ENCODE results near the gene PTPRJ.

Gene PTPRJ

GRCh38 chr11:47998733-47999359, 18.5 kb downstream of the PTPRJ start:
- H3K36me3 Mint-ChIP-seq = no peaks in the 10 kb centered on the region

GRCh38 chr11:48000432-48000831, 20.1 kb downstream of the PTPRJ start:
- peaks cover 2% of the 10 kb centered on the region for H3K36me3 Mint-ChIP-seq
- H3K4me3 Mint-ChIP-seq = peak overlapping the region; percentile 42
- H3K9me3 Mint-ChIP-seq (ENCODE audit: low read depth) = no peaks in the 10 kb centered on the region
- peak overlapping the region; percentile 90 for H3K27ac Mint-ChIP-seq
- no peaks in the 10 kb centered on the region for H3K27me3 Mint-ChIP-seq
- H3K4me1 Mint-ChIP-seq (ENCODE audit: low read depth) = peaks cover 75% of the 10 kb centered on the region

More at GRCh38 chr11:47998733-47999359, 18.5 kb downstream of the PTPRJ start:
- no peaks in the 10 kb centered on the region for H3K27me3 Mint-ChIP-seq
- H3K4me3 Mint-ChIP-seq = no peak overlapping the region
- H3K4me1 Mint-ChIP-seq (ENCODE audit: low read depth) = peaks cover 60% of the 10 kb centered on the region
- H3K27ac Mint-ChIP-seq = peak overlapping the region; percentile 89
- H3K9me3 Mint-ChIP-seq (ENCODE audit: low read depth) = no peaks in the 10 kb centered on the region

DNA sequence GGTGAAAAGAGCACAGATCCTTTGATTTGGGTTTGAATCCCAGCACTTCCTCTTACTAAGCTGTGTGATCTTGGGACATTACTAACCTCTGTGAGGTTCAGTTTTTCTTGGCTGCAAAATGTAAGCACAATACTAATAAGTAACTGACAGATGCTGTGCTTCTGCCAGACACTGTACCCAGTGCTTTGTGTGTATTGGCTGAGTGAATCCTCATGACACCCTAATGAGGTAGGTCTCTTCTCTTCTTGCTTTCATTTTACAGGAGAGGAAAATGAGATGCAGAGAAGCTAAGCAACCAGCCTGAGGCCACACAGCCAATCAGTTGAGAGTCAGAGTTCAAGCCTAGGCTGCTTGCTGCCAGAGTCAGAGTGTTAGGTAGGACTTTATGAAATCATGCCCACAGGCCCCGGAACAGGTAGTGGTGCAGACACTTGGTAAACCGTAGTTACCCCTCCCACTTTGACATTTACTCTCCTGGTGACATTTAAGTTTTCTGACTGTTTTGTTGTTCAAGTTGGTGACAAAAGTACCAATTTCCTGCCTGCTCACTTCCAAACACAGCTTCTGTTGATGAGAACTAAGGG, 21.2 kb downstream of the PTPRJ start:
- no peaks in the 10 kb centered on the region for H3K27me3 Mint-ChIP-seq
- H3K9me3 Mint-ChIP-seq (ENCODE audit: low read depth) = no peaks in the 10 kb centered on the region
- H3K4me1 Mint-ChIP-seq (ENCODE audit: low read depth) = peaks cover 83% of the 10 kb centered on the region
- H3K4me3 Mint-ChIP-seq = peak overlapping the region; percentile 78
- H3K27ac Mint-ChIP-seq = peak overlapping the region; percentile 99
- peaks cover 3% of the 10 kb centered on the region for H3K36me3 Mint-ChIP-seq

DNA sequence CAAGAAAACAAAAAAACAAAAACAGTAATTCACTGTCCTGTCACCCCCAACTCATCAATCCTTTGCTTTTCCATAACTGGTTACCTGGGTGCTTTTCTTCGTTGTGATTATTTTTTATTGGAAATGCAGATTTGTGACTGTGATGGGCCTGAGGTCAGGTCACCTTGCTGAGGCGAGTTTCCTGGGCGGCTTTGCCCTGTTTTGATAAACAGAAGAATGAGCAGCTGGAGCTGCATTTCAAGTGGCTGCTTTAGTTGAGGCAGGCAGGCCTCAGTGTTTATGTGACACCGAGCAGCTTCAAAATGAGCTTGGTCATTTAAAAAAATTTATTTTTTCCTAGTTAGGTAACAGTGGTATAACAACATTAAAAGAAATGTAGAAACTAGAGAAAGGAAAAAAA, 22.2 kb downstream of the PTPRJ start:
- H3K9me3 Mint-ChIP-seq (ENCODE audit: low read depth) = no peaks in the 10 kb centered on the region
- no peaks in the 10 kb centered on the region for H3K27me3 Mint-ChIP-seq
- peak overlapping the region; percentile 78 for H3K4me3 Mint-ChIP-seq
- H3K36me3 Mint-ChIP-seq = peaks cover 3% of the 10 kb centered on the region
- peaks cover 85% of the 10 kb centered on the region for H3K4me1 Mint-ChIP-seq (ENCODE audit: low read depth)
- H3K27ac Mint-ChIP-seq = peak overlapping the region; percentile 99

GRCh38 chr11:48003926-48004325, 23.6 kb downstream of the PTPRJ start:
- H3K9me3 Mint-ChIP-seq (ENCODE audit: low read depth) = no peaks in the 10 kb centered on the region
- peak overlapping the region; percentile 99 for H3K27ac Mint-ChIP-seq
- H3K4me3 Mint-ChIP-seq = peak overlapping the region; percentile 77
- H3K4me1 Mint-ChIP-seq (ENCODE audit: low read depth) = peaks cover 83% of the 10 kb centered on the region
- peaks cover 3% of the 10 kb centered on the region for H3K36me3 Mint-ChIP-seq
- H3K27me3 Mint-ChIP-seq = no peaks in the 10 kb centered on the region

- Mint-ChIP-seq H3K27me3 (no peaks in the 10 kb centered on the region), H3K27ac (peak overlapping the region; percentile 99), H3K36me3 (peaks cover 3% of the 10 kb centered on the region), H3K4me1 (ENCODE audit: low read depth) (peaks cover 82% of the 10 kb centered on the region), H3K9me3 (ENCODE audit: low read depth) (no peaks in the 10 kb centered on the region), H3K4me3 (peak overlapping the region; percentile 77)
These were observed 24.1 kb downstream of the PTPRJ start for GRCh38 chr11:48004456-48004855.

- Mint-ChIP-seq H3K36me3 (peaks cover 3% of the 10 kb centered on the region), H3K27ac (peak overlapping the region; percentile 99), H3K9me3 (ENCODE audit: low read depth) (no peaks in the 10 kb centered on the region), H3K4me1 (ENCODE audit: low read depth) (peaks cover 83% of the 10 kb centered on the region), H3K4me3 (peak overlapping the region; percentile 77), H3K27me3 (no peaks in the 10 kb centered on the region)
These were observed 24.8 kb downstream of the PTPRJ start for GRCh38 chr11:48005136-48005535.

GRCh38 chr11:48005831-48006270, 25.5 kb downstream of the PTPRJ start:
- H3K27ac Mint-ChIP-seq = peak overlapping the region; percentile 99
- H3K4me1 Mint-ChIP-seq (ENCODE audit: low read depth) = peaks cover 78% of the 10 kb centered on the region
- peak overlapping the region; percentile 77 for H3K4me3 Mint-ChIP-seq
- no peaks in the 10 kb centered on the region for H3K27me3 Mint-ChIP-seq
- H3K36me3 Mint-ChIP-seq = peaks cover 4% of the 10 kb centered on the region
- H3K9me3 Mint-ChIP-seq (ENCODE audit: low read depth) = no peaks in the 10 kb centered on the region

DNA sequence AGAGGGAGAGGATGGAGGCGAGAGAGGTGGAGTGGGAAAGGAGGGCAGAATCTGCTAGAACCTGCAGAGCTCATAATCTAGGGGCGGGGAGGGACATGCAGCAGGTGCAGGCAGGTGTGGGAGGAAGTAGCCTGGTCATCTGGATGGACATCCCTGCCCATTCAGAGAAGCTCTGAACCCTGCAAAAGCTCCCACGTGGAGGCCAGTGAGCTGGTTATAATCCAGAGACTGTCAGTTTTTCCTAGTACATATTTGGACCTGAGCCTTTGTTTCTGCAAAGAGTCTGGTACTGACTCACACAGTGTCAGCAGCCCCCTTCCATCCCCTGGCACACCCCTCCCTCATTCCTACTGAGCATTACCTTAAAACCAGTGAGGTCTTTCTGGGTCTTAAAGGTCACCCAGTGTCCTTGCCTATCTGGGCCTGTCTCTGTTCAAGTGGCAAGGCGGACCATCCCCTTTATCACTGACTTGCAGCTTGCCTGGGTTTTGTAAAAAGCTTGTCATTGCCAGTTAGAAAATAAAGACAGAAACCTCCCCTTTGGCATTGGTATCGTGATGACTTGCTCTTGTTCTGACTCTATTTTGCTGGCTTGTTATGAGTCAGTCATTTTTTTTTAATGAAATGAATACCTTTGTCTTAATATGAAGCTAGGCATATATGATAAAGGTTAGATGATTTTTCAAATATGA, 26.1 kb downstream of the PTPRJ start:
- peaks cover 5% of the 10 kb centered on the region for H3K36me3 Mint-ChIP-seq
- H3K4me3 Mint-ChIP-seq = peak overlapping the region; percentile 77
- H3K4me1 Mint-ChIP-seq (ENCODE audit: low read depth) = peaks cover 79% of the 10 kb centered on the region
- H3K27me3 Mint-ChIP-seq = no peaks in the 10 kb centered on the region
- no peaks in the 10 kb centered on the region for H3K9me3 Mint-ChIP-seq (ENCODE audit: low read depth)
- H3K27ac Mint-ChIP-seq = peak overlapping the region; percentile 99

- Mint-ChIP-seq H3K27me3 (no peaks in the 10 kb centered on the region), H3K36me3 (peaks cover 5% of the 10 kb centered on the region), H3K4me1 (ENCODE audit: low read depth) (peaks cover 80% of the 10 kb centered on the region), H3K4me3 (peak overlapping the region; percentile 48), H3K27ac (peak overlapping the region; percentile 99), H3K9me3 (ENCODE audit: low read depth) (no peaks in the 10 kb centered on the region)
These were observed 27.3 kb downstream of the PTPRJ start for GRCh38 chr11:48007677-48008076.

DNA sequence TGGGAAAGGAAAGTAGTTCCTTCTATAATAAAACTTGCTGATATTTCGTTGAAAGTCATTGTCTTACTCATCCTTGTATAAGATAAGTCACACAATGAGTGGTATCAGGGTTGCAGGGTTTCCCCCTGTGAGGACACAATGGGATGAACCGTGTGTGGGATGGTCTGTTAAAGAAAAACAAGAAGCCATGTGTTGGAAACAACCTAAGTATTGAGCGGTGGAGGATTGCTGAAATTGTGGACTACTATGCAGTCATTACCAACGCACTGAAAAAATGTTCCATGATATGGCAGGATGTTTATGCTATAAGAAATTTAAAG, 28.6 kb downstream of the PTPRJ start:
- H3K36me3 Mint-ChIP-seq = peaks cover 5% of the 10 kb centered on the region
- H3K27me3 Mint-ChIP-seq = no peaks in the 10 kb centered on the region
- peaks cover 85% of the 10 kb centered on the region for H3K4me1 Mint-ChIP-seq (ENCODE audit: low read depth)
- H3K27ac Mint-ChIP-seq = peak overlapping the region; percentile 97
- H3K9me3 Mint-ChIP-seq (ENCODE audit: low read depth) = no peaks in the 10 kb centered on the region
- peak overlapping the region; percentile 77 for H3K4me3 Mint-ChIP-seq

DNA sequence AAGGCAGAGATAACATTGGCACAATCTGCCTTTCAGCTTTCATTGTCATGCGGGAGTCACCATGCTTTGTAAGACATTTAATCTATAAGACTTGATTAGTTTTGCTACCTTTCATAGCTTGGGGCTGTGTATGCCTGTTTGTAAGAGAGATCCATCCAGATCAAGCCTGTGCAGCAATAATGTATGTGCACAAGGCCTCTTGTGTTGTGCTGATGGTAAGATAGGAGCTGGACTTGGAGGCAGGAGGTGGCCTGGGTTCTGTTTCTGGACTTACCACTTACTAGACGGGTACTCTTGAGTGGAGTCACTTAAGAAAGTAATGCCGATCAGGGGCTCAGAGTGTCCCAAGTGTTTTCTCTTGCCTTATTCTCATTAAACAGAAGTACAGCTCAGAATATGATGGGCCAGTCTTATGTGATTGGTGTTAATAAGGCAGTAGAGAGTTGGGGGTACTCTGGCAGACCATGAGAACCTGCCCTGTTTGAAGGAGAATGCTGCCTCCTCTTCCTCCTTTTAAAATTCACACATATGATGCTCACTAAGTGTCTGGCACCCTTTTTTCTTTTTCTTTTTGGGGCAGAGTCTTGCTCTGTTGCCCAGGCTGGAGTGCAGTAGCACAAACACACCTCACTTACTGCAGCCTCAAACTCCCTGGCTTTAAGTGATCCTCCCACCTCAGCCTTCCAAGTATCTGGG, 30.9 kb downstream of the PTPRJ start:
- Mint-ChIP-seq H3K4me3 (peak overlapping the region; percentile 60), H3K4me1 (ENCODE audit: low read depth) (peaks cover 79% of the 10 kb centered on the region), H3K36me3 (peaks cover 2% of the 10 kb centered on the region), H3K27ac (peak overlapping the region; percentile 90), H3K9me3 (ENCODE audit: low read depth) (no peaks in the 10 kb centered on the region), H3K27me3 (no peaks in the 10 kb centered on the region)

DNA sequence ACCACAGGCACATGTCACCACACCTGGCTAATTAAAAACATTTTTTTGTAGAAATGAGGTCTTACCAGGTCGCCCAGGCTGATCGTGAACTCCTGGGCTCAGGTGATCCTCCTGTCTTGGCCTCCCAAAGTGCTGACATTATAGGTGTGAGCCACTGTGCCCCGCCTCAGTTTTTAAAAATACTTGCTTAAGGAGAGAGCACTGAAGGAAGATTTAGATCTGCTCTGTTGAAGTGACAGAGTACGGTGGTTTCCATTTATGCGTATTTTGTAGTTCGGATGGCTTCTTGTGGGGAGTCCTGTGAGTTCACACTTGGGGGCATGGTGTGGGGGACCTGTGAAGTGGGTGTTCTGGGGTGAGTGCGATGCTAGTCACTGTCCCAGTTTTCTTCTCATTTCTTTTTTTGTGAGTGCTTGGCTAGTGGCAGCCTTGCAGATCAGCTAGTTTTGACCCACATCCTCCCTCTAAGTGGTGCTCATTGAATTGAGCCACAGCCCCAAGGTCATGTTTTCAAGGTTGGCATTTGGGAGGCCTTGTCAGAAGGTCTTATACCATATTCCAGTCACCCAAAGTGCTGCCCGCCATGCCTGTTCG, 31.5 kb downstream of the PTPRJ start:
- H3K4me1 Mint-ChIP-seq (ENCODE audit: low read depth) = peaks cover 79% of the 10 kb centered on the region
- H3K9me3 Mint-ChIP-seq (ENCODE audit: low read depth) = no peaks in the 10 kb centered on the region
- H3K27ac Mint-ChIP-seq = peak overlapping the region; percentile 90
- H3K4me3 Mint-ChIP-seq = peak overlapping the region; percentile 60
- no peaks in the 10 kb centered on the region for H3K27me3 Mint-ChIP-seq
- peaks cover 2% of the 10 kb centered on the region for H3K36me3 Mint-ChIP-seq

DNA sequence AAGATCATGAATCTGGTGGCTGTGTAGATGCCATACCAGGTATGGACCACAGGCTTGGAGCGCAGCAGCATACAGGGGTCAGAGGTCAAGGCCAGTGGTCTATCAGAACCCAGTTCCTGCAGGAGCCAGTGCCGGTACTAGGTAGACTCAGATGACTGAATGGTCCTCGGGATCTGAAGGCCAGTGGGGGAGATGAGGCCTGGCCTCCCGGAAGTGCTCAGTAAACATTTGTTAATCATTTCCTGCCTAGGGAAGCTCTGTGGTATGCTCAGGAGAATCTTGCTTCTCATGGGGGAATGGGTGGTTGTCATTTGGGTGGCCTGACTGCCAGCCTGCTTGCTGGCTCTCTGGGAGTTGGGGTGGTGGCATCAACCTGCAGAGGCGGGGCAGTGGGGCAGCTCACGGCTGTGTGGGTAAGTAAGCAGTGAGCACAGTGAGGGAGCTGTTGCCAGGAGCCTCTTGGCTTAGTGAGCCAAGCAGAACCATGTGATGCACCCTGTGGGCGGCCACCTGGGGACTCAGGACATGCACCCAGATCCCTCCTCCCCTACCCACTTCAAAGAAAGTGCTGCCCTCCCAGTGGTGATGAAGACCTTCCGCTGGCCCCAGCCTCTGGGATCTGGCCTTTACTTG, 33.0 kb downstream of the PTPRJ start:
- Mint-ChIP-seq H3K4me1 (ENCODE audit: low read depth) (peaks cover 85% of the 10 kb centered on the region), H3K27me3 (no peaks in the 10 kb centered on the region), H3K4me3 (peak overlapping the region; percentile 9), H3K9me3 (ENCODE audit: low read depth) (no peaks in the 10 kb centered on the region), H3K36me3 (peaks cover 2% of the 10 kb centered on the region), H3K27ac (peak overlapping the region; percentile 90)
